Endothelial cell of umbilical vein (primary cell): ENCODE data around the gene MUC22. TPM values are rescaled to one million over a fixed set of nuclear protein-coding genes. Genes with fewer than 3 reads are reported as not detected.

Experiments used
- BruUV-seq: library from RNA; stranded (reverse); fragments of 400-500 nt; replicated peaks from 2 replicates; lab custom pipeline; 2021; lab: Mats Ljungman, UMichigan
- CTCF ChIA-PET: fragments of 300-600, 350-600 bp; sonication (Branson Sonifier 250); formaldehyde crosslinking; loops from one replicate; lab custom pipeline; 2021; ENCODE audit warnings: antibody characterized with exemption, inconsistent platforms; lab: Charles Lee
- POLR2A ChIA-PET: fragments of 300-600, 350-600 bp; sonication (Branson Sonifier 250); formaldehyde crosslinking; loops from one replicate; lab custom pipeline; 2021; ENCODE audit warnings: antibody characterized with exemption, inconsistent platforms; lab: Charles Lee
- DNase-seq: peaks from one replicate; pipeline ENCODE4 v3.0.0-alpha.2; 2011; ENCODE audit warnings: low read depth, low spot score
- FAIRE-seq: peaks from 2 replicates; lab custom pipeline; 2011; peaks lifted over from hg19 to GRCh38; lab: Jason Lieb, UNC
- H2AFZ ChIP-seq: 2 replicates; pipeline ENCODE4 v1.6.0; 2012; ENCODE audit warnings: low read depth, low read length, control low read depth, inconsistent platforms
- H3K27ac ChIP-seq: 2 replicates; pipeline ENCODE4 v1.5.1; 2011; ENCODE audit warnings: low read depth, mild to moderate bottlenecking, control low read depth, low read length, moderate library complexity; ENCODE audit not compliant: insufficient read depth
- H3K27me3 ChIP-seq, 2 experiments: 2 replicates each; pipeline versions ENCODE4 v1.6.0 to v1.6.1; 2011; ENCODE audit warnings: low read length in 2 of 2, mixed read lengths in 1 of 2; ENCODE audit not compliant: control insufficient read depth in 2 of 2, insufficient read depth in 2 of 2
- H3K36me3 ChIP-seq, 2 experiments: 2 replicates in 1 of 2; 3 replicates in 1 of 2; pipeline ENCODE4 v1.5.1; 2011; ENCODE audit warnings: low read length in 2 of 2, mild to moderate bottlenecking in 1 of 2, moderate library complexity in 1 of 2; ENCODE audit not compliant: control insufficient read depth in 2 of 2, insufficient read depth in 2 of 2; ENCODE audit errors: extremely low read depth in 1 of 2
- H3K4me1 ChIP-seq: 3 replicates; pipeline ENCODE4 v1.5.1; 2011; ENCODE audit warnings: mild to moderate bottlenecking, low read length; ENCODE audit not compliant: control insufficient read depth, insufficient read depth; ENCODE audit errors: extremely low read depth
- H3K4me2 ChIP-seq: 2 replicates; pipeline ENCODE4 v1.6.1; 2011; ENCODE audit warnings: low read length, control low read depth, mixed read lengths; ENCODE audit not compliant: insufficient read depth
- H3K4me3 ChIP-seq, 3 experiments: fragments of 200-600 bp in 1 of 3; sonication (generic), shearing (Covaris generic) in 1 of 3; replicated peaks in 1 of 3; 2 replicates each; pipeline ENCODE4 v1.5.1; 2011 to 2016; ENCODE audit warnings: control low read depth in 3 of 3, low read length in 3 of 3, mild to moderate bottlenecking in 2 of 3, inconsistent platforms in 1 of 3, low read depth in 1 of 3, moderate library complexity in 1 of 3; ENCODE audit not compliant: insufficient read depth in 1 of 3
- H3K79me2 ChIP-seq: 2 replicates; pipeline ENCODE4 v1.6.0; 2012; ENCODE audit warnings: low read length, inconsistent platforms; ENCODE audit not compliant: control insufficient read depth, insufficient read depth
- H3K9ac ChIP-seq: replicated peaks from 2 replicates; pipeline ENCODE3; 2011; ENCODE audit warnings: low read length, control low read depth; ENCODE audit not compliant: insufficient read depth; ENCODE audit errors: extremely low read depth
- H3K9me1 ChIP-seq: replicated peaks from 3 replicates; pipeline ENCODE4 v1.6.0; 2011; ENCODE audit warnings: mild to moderate bottlenecking, low read length; ENCODE audit not compliant: control insufficient read depth, insufficient read depth; ENCODE audit errors: extremely low read depth
- H3K9me3 ChIP-seq: replicated peaks from 2 replicates; pipeline ENCODE4 v1.5.1; 2012; ENCODE audit warnings: low read length, inconsistent platforms; ENCODE audit not compliant: control insufficient read depth, insufficient read depth
- H4K20me1 ChIP-seq: replicated peaks from 2 replicates; pipeline ENCODE3; 2011; ENCODE audit warnings: mild to moderate bottlenecking, low read length; ENCODE audit not compliant: control insufficient read depth, insufficient read depth; ENCODE audit errors: extremely low read depth
- CTCF ChIP-seq, 2 donors: IDR thresholded peaks; 1 replicate in 1 of 2; 2 replicates in 1 of 2; pipeline ENCODE4 v1.5.1; 2011; ENCODE audit warnings: low read length in 2 of 2, mild to moderate bottlenecking in 2 of 2, moderate library complexity in 2 of 2, control low read depth in 1 of 2, inconsistent platforms in 1 of 2, low read depth in 1 of 2; ENCODE audit not compliant: insufficient read depth in 1 of 2; ENCODE audit errors: extremely low read depth in 1 of 2
- EZH2 ChIP-seq: IDR thresholded peaks from 2 replicates; pipeline ENCODE4 v1.6.1; 2012; ENCODE audit warnings: borderline replicate concordance, low read depth, mild to moderate bottlenecking, moderate library complexity, low read length, inconsistent platforms; ENCODE audit not compliant: severe bottlenecking
- FOS ChIP-seq: IDR thresholded peaks from 2 replicates; pipeline ENCODE4 v1.6.1; 2011; ENCODE audit warnings: mild to moderate bottlenecking, low read length, moderate library complexity, borderline replicate concordance; ENCODE audit not compliant: insufficient read depth
- GATA2 ChIP-seq: IDR thresholded peaks from 2 replicates; pipeline ENCODE4 v1.7.0; 2011; ENCODE audit warnings: low read depth, mild to moderate bottlenecking, moderate library complexity, mixed read lengths, low read length; ENCODE audit not compliant: insufficient read length, insufficient read depth
- MYC ChIP-seq: IDR thresholded peaks from one replicate; pipeline ENCODE4 v1.6.1; 2011; ENCODE audit warnings: mild to moderate bottlenecking, low read depth, low read length
- POLR2A ChIP-seq: IDR thresholded peaks from 2 replicates; pipeline ENCODE4 v1.6.1; 2012; ENCODE audit warnings: low read depth, mild to moderate bottlenecking, control low read depth, low read length
- POLR2AphosphoS5 ChIP-seq: IDR thresholded peaks from 2 replicates; pipeline ENCODE4 v1.6.1; 2012; ENCODE audit warnings: low read depth, mild to moderate bottlenecking, control low read depth, low read length, moderate library complexity; ENCODE audit not compliant: insufficient read depth
- dilution Hi-C: fragments of 300-500 bp; cut with MboI; formaldehyde crosslinking; loops from one replicate; pipeline ENCODE4 v1.15.0; 2019; ENCODE audit warnings: low sequenced_read_pairs; ENCODE audit not compliant: extremely low pct_ligation_motif_present
- intact Hi-C: fragments of 100-400 bp; cut with micrococcal nuclease; formaldehyde crosslinking; loops from one replicate; pipeline ENCODE4 v1.10.0; 2022
- polyA plus RNA-seq, 4 experiments: library from polyadenylated mRNA; depleted of rRNA in 3 of 4; stranded (reverse) in 3 of 4; unstranded in 1 of 4; fragments of >200 nt; gene quantifications; 2 replicates each; pipeline versions ENCODE4 v1.2.1 to v1.2.3, GENCODE V29; 2011 to 2012; ENCODE audit warnings: missing spikeins in 1 of 4
- total RNA-seq: library from RNA; stranded (reverse); gene quantifications from 2 replicates; pipeline ENCODE4 v1.2.3, GENCODE V29; 2021

Gene MUC22
- total and polyA plus RNA-seq, 2 donors (not counting 3 experiments of a cell fraction or from before 2014, with no cell fraction given) = not detected

- no peak for DNase-seq
- no peak for FAIRE-seq
- Histone ChIP-seq H3K9me1 (no peaks in the 10 kb centered on the region), H3K27ac (no peak overlapping the region), H3K4me2 (no peak overlapping the region), H2AFZ (no peak overlapping the region), H3K36me3 (no peaks in the 10 kb centered on the region), H3K4me1 (no peaks in the 10 kb centered on the region), H3K9ac (no peak overlapping the region), H3K4me3 (no peak overlapping the region), H3K27me3 (peaks cover 7 to 19% of the 10 kb centered on the region in 2 experiments), H4K20me1 (no peaks in the 10 kb centered on the region), H3K79me2 (no peaks in the 10 kb centered on the region), H3K9me3 (no peaks in the 10 kb centered on the region)
- ChIA-PET POLR2A (no interaction called here), CTCF (interaction anchor here (1.0 to 4.2 kb wide), 6 partner anchors 9 to 79 kb away, joined by 3 to 22 read pairs (median 4); no protein-coding TSS in a partner anchor)
- dilution Hi-C loops (no loop called here), intact Hi-C loops (no loop called here)
- BruUV-seq = no TSS peak
- TF ChIP-seq POLR2AphosphoS5 (no peak), MYC (no peak), EZH2 (no peak), CTCF (IDR thresholded peaks at IDR 0.05; ENCODE audit: extremely low read depth in 1 of 2, insufficient read depth in 1 of 2, low read depth in 1 of 2, low read length in 2 of 2) (no peak), POLR2A (no peak), FOS (no peak), GATA2 (no peak)
Measured at GRCh38 chr6:31060145-31060544, 49.9 kb downstream of the MUC22 start.
